ENCODE measurements around the gene CLIP3.
A peak's percentile ranks its signal among the peaks of the same experiment; 100 is the strongest.
"Not testable (repeated sequence)": the region's sequence is repeated elsewhere in the genome, so short reads cannot be mapped to it uniquely, and the experiment has no call there.

CLIP3 gene

DNA sequence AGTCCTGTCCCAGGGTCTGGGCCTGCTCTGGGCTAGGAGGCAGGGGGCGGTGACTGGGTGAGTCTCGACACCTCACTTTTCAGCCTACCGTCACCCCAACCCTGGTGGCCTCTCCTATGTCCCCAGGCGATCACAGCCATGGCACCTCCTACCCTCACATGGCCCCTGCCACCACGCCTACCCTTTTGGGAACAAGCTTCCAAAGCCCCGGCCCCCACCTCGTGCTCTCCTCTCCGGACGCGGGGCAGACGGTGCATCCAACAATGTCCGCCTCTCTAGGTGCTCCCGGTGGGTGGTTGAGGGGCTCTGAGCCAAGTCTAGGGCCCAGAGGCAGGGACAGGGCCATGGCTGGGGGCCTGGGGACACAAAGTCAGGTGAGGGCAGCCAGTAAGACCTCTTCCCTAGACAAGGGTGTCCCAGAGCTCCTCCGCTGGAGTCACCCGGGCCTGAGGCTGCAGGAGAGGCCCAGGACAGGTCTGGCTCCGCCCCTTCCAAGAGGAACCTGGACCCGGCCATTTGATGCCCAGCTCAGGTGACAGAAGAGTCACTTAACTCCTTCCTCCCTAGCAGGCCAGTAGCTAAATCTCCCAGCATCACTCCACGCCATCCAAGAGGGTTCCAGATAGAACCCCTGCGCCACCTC is 24.2 kb downstream of the CLIP3 start, which contains the start of gene SYNE4:
TSS of gene SYNE4 (minus strand) at position 478 of the 643 bp plus-strand sequence. CDS start at position 346, 132 bp downstream.
- DNase-seq, result no peak

DNA sequence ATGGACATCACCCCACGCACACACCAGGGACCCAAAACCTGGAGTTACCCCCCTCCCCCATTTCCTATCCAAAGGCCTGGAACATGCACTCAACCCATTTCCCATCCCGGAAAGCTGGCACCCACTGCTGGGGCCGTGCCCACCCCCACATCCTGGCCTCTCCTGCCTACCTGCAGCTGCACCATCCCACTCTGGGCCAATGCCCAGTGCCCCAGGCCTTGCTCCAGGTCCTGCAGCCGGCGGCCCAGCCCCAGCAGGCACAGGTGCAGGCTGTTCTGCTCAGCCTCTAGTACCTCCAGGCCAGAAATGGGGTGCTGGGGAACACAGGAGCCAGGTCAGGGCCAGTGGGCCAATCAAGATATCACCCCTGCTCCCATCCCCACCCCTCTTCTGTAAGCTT is 25.7 kb downstream of the CLIP3 start:
- no peak for DNase-seq

DNA sequence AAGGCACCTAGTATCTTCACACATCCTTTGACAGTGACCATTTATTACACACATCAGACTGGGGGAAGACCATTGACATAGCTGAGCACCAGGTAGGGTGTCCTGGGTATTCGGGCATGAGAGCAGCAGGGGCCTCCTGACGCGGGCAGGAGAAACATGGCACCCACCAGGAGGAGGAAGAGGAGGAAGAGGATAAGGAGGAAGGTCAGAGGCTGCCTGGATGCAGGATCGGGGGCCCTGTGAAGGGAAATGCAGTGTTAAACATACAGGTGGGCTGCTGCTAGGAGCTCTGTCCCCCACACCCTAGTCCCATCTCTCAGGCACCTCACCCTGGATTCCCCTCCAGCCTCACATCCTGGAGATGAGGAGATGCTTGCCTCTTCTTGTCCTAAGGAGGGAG is 29.4 kb downstream of the CLIP3 start:
- DNase-seq, result no peak

DNA sequence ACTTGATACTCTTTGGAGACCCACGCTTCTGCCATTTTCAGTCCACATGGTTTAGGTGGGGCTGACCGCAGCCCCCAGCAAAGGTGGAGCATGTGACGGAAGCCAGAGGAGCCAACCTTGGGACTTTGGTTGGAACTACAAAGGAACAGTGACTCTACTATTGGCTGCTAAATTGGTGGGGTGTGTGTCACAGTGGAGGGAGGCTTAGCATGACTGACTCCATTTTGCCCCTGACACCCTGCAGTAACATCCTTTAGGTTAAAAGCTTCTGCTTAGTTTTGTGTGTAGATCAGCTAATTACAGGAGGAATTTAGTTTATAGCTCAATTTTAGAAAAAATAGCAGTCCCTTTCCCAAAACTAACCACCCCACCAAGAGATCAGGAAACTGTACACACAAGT is 31.1 kb downstream of the CLIP3 start:
- no peak for DNase-seq

DNA sequence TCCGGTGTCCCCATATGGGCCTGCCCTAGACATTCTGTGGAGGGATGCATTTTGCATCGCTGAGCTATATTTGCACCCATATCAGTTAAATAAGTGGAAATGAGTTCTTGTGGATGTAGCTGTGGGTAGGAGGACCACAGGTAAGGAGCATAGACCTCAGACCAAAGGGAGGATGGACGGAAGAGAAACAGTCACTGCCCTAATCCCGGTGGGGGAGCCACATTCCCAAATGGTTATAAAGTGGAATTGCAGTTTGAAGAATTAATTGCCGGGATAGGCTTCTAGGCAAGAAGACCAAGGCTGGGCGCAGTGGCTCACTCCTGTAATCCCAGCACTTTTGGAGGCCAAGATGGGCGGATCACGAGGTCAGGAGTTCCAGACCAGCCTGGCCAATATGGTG is 35.9 kb downstream of the CLIP3 start:
- no peak for DNase-seq

DNA sequence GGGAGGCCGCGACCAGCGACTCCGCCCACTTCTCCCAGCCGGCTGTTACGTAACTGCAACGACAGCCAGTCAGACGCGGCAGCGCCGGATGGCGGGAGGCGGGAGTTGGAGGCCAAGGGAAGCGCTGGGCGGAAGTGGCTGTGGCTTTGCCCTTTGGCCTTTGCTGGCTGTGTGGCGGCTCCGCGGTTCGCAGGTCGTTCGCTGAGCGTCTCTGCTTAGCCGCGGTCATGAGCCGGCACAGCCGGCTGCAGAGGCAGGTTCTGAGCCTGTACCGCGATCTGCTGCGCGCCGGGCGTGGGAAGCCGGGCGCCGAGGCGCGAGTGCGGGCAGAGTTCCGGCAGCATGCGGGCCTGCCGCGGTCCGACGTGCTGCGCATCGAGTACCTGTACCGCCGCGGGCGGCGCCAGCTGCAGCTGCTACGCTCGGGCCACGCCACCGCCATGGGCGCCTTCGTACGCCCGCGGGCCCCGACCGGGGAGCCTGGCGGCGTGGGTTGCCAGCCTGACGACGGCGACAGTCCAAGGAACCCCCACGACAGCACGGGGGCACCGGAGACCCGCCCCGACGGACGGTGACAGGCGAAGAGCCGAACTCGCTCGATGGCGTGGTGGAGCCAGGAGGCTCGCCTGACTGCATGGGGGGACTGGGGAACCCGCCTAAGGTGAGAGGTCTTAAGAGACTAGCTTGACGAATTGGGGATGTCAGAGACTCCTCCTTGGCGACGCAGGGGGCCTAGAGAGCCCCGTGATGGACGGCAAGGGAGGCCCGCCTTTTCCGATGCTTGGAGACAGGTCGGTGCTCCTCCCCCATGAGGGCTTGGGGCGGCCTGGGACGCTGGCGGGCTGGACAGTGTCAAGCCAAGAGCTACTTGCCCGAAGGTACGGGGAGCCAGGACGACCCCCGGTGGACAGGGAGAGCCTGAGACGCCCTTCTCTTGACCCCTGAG is 37.4 kb downstream of the CLIP3 start, which contains the start of gene SDHAF1:
TSS of gene SDHAF1 (plus strand) at position 141 of the 946 bp plus-strand sequence. CDS start at position 228, 87 bp downstream.
- peak; percentile 98 for DNase-seq

DNA sequence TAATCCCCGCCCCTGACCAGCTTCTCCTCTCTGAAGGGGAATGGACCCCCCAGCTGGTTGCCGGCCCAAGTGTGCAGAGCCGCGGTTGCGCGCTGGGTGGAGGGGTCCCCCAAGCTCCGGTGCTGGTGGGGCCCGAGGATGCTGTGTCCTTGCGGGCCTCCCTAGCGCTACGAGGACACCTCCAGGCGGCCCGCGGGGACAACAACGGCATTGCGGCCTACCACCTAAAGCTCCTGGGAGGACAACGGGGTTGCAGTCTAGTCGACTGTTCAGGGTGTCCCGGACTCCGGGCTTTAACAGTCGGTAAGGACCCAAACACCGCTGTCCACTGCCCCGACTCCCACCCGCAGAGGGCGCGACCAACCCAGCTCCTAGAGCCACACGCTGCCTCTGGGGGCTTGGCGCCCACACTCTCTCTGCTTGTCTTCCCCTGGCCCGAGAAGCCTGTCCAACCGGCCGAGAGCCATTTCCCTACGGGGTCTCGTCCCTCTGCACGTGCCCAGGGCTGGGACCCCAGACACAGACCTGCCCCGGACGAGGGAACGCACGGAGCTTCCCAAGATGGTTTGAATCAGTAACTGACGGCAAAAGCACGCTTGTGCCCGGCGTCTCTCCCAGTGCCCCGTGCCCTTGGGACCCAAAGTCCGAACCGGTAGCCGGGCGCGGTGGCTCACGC is 38.6 kb downstream of the CLIP3 start:
- DNase-seq, result no peak

DNA sequence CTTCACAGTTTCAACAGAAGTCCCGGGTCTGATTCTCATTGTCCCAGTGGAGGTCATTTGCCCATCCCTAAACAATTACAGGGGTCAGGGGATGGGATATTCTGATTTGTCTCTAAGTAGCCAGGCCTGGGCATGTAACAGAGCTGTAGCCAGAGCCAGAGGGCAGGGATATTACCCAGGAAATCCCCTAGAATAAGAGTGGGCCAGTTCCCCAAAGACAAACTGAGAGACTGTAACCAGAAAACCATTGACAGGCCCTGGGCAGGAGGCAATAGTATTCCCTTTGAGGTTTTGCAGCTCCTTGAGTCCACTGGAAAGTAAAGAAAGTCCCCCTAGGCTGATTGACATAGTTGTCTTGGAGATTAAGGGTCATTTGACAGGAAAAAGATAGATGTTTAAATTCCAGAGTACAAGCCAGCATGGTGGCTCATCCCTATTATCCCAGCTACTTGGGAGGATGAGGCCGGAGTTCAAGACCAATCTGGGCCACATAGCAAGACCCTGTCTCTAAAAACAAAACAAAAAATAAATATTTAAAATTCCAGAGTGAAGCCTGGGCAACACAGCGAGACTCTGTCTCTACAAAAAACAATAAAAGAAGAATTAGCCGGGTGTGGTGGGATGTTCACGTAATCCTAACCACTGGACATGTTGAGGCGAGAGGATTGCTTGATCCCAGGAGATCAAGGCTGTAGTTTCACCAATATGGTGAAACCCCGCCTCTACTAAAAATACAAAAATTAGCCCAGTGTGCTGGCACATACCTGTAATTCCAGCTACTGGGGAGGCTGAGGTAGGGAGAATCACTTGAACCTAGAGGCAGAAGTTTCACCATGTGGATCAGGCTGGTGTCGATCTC is 39.5 kb downstream of the CLIP3 start:
- DNase-seq, result no peak

DNA sequence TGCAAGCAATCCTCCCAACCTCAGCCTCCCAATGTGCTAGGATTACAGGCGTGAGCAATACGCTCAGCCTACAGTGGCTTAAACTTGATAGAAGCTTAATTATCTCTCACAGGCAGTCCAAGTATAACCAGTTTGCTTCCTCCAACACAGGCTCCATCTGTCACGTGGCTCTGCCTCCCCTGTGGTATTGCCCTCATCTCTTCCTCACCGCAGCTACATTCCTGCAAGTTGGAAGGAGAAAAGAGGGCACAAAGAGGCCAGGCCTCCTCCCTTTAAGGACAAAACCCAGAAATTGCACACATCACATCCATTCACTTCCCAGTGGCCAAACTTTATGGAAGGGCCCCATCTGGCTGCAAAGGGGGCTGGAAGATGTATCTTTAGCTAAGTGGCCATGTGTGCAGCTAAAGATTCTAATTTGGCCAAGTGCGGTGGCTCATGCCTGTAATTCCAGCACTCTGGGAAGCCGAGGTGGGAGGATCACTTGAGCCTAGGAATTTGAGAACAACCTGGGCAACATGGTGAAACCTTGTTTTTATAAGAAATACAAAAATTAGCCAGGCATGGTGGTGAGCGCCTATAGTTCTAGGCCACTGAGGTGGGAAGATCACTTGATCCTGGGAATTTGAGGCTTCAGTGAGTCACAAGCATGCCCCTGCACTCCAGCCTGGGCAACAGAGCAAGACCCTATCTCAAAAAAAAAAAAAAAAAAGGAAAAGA is 40.8 kb downstream of the CLIP3 start:
- no peak for DNase-seq

DNA sequence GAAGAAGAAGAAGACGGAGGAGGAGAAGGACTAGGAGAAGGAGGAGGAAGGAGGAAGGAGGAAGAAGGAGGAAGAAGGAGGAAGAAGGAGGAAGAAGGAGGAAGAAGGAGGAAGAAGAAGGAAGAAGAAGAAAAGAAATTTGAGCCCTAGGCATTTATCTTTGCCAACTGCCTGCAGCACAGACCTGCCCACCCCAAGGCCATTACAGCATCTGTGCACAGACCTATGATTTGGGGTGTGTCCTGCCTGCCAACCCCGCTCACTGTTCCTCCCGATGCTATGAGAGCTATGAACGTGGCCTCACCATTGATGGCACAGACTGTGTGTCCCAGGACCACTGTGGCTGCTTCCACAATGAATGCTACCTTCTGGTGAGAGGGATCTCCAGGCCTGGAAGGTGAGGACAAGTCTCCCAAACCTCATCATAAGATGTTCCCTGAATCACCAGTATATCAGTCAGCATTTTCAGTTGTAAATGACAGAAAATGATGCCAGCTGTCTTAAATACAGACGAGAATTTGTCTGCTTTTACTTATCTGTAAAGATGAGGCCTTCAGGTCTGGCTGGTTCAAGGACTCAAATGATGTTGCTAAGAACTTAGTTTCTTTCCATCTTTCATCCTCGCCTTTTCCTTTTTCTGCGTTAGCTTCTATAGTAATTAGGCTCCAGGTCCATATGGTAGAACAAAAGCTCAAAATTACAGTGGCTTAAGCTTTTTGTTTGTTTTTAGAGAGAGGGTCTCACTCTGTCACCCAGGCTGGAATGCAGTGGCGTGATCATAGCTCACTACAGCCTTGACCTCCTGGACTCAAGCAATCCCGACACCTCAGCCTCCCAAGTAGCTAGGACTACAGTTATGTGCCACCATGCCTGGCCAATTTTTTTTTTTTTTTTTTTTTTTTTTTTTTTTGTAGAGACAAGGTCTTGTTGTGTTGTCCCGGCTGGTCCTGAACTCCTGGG is 41.6 kb downstream of the CLIP3 start:
- no peak for DNase-seq

DNA sequence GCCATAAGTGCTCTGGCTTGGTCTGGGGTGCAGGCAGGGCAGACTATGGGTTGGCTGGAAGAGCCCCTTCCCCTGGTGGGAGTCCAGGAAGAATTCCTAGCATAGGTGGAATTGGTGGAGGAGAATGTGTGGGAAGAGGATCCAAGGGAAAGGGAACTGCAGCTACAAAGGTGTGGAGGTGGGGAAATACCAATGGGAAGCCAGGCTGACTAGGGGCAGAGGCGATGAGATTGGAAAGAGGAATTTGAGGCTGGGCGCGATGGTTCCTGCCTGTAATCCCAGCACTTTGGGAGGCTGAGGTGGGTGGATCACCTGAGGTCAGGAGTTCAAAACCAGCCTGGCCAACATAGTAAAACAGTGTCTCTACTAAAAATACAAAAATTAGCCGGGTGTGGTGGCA is 42.5 kb downstream of the CLIP3 start:
- no peak for DNase-seq

DNA sequence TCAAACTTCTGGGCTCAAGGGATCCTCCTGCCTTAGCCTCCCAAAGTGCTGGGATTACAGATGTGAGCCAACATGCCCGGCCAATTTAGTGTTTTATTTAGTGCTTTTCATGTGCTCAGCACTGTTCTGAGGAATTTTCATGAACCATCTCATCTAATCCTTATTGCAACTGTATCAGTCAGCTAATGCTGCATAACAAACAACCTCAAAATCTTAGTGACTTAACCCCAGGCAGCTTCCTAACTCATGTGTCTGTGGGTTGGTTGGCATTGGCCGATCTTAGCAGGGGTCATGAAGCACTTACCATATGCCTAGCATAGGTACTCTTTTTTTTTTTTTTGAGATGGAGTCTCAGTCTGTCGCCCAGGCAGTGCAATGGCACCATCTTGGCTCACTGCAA is 43.8 kb downstream of the CLIP3 start:
- no peak for DNase-seq

DNA sequence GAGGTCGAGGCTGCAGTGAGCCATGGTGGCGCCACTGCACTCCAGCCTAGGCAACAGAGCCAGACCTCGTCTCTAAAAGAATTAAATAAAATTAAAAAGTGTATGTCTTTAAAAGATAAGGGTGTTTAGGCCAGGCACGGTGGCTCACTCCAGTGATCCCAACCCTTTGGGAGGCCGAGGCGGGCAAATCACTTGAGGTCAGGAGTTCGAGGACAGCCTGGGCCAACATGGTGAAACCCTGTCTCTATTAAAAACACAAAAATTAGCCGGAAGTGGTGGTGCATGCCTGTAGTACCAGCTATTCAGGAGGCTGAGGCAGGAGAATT is 45.1 kb downstream of the CLIP3 start:
- DNase-seq, result no peak

DNA sequence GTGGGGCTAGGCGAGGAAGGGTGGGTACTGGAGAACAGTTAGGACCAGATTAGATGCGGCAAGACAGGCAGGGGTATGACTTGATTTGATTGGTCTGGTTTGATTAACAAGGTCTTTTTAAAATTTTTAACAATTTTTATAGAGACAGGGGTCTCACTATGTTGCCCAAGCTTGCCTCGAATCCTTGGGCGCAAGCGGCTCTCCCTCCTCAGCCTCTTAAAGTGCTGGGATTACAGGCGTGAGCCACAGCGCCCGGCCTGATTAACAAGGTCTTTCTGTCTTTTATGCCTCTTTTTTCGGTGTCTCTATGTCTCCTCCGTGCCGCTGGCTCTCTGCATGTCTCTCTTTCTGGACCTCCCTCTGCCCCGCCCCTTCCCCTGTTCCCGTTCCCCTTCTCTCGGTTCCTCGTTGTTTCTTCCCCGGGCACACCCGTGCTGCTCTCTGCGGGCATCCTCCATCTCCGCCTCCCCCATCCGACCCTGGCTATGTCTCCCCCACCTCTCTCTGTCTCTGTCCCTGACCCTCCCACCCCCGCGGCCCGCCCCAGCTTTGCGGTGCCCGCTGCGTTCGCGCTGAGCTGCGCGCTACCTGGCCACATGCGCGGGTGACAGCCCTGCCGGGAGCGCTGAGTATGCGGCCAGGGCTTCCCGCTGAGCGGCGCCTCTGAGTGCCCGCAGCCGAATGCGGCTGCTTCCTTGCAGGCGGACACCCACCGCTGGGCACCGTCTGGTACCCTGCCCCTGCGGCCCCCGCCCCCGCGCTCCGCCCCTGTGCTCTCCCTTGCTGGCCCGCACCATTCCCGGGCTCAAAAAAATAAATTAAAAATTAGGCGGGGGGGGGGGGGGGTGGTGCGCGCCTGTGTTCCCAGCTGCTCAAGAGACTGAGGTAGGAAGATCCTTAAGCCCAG is 45.8 kb downstream of the CLIP3 start:
- no peak for DNase-seq

DNA sequence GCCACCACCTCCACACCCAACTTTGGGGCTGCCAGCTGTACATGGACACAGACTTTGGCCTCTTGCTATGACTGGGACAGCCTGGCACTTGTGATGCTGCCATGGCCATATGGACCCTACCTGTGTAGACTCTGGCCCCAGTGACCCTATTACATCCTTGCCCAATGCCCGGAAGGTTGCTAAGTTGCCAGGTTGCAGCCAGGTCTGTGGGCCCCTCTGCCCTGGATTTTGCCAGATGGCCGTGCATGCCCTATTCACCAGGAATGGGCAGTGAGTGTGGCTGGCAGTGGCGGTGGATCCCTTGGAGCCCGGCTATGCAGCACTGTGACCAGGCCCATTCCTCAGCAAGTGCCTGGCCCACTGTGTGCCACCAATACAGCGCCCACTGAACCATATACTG is 46.6 kb downstream of the CLIP3 start:
- DNase-seq, result no peak

DNA sequence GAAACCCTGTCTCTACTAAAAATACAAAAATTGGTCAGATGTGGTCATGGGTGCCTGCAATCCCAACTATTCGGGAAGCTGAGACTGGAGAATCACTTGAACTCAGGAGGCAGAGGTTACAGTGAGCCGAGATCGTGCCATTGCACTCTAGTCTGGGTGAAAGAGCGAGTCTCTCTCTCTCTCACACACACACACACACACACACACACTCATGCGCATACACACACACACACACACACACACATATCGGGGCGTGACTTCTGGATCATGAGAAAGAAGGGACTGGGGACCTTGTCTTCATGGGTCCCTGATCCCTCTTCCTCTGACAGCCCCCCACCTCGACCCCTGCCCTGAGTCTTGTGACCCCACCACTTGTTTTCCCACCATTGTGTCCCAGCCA is 49.5 kb downstream of the CLIP3 start:
- DNase-seq, result no peak

DNA sequence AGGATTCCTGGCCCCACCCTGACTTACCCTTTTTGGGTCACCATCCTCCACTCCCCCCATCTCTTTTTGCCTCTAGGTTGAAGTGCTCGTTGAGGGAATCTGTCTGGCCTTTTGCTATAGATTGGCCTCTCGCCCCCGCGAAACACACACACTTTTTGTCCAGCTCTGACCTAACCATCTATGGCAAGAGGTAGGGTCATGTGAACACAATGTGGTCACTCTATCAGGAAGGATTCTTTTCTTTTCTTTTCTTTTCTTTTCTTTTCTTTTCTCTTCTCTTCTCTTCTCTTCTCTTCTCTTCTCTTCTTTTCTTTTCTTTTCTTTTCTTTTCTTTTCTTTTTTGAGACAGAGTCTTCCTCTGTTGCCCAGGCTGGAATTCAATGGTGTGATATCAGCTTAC is 51.7 kb downstream of the CLIP3 start:
- not testable (repeated sequence) for DNase-seq

DNA sequence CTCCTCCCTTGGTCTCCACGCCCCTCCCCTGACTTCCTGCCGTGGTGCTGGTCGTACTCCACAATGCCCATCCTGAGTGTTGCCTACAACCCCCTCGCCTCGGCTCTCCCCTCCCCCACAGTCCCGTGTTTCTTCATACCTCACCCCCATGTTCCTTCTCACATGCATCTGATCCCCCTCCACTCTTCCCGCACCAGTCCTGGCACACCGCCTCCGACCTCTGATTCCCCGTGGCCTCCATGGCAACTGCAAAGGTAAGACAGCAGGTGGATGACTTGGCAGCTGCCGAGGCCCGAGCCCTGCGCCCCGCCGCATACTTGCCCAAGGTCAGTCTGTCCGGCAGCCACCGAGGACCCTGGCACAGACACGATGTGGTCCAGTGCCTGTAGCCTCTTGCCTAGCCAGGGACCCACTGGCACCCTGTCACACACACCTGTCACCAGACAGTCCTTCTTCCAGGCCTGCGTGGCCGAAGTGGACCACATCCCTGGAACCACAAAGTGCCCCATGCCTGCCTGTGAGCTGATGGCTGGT is 53.8 kb downstream of the CLIP3 start:
- DNase-seq, result no peak

DNA sequence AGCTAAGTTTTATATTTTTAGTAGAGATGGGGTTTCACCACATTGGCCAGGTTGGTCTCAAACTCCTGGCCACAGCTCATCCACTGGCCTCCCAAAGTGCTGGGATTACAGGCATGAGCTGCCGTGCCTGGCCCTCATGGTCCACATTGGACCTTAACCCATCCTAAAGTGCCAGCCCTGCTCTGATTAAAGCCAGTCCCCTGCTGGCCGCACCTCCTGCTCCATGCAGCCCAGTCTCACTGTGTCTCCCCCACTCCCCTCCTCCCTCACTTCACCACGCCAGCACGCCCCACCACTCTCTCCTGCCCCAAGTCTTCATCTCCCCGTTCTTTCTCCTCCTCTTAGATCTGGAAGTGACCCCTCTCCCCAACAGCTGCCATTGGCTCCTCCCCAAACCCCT is 54.4 kb downstream of the CLIP3 start:
- DNase-seq, result no peak
